ENCODE data around the gene NCAM1.

NCAM1 gene

GRCh38 chr11:113317339-113317738, 356.1 kb downstream of the NCAM1 start:
- DNase-seq = no peak

GRCh38 chr11:113319085-113319484, 357.9 kb downstream of the NCAM1 start:
- DNase-seq = no peak

- DNase-seq = no peak
Observed at GRCh38 chr11:113322158-113322557, 360.9 kb downstream of the NCAM1 start.

- no peak for DNase-seq
Observed at GRCh38 chr11:113324250-113324649, 363.0 kb downstream of the NCAM1 start.

All from suppressor macrophage treated with lipopolysaccharide for 4 hours (primary cell).